GM19193 (cell line): Measurements from ENCODE around the gene SLC66A3.

Experiments
- POLR2A ChIP-seq: IDR thresholded peaks from 4 replicates; pipeline ENCODE4 v1.6.1; 2011; ENCODE audit not compliant: insufficient read depth, insufficient read length; ENCODE audit errors: extremely low read depth

SLC66A3 gene

GRCh38 chr2:11169333-11169732, 14.1 kb downstream of the SLC66A3 start:
- TF ChIP-seq POLR2A: no peak

GRCh38 chr2:11174222-11174621, 19.0 kb downstream of the SLC66A3 start:
- TF ChIP-seq POLR2A: no peak

- no peak for TF ChIP-seq POLR2A
These were observed 20.1 kb downstream of the SLC66A3 start for GRCh38 chr2:11175293-11175795.

- TF ChIP-seq POLR2A: no peak
These were observed 22.8 kb downstream of the SLC66A3 start for GRCh38 chr2:11177871-11178690.

GRCh38 chr2:11179196-11179595, 23.9 kb downstream of the SLC66A3 start:
- TF ChIP-seq POLR2A: no peak

- no peak for TF ChIP-seq POLR2A
These were observed 24.6 kb downstream of the SLC66A3 start for GRCh38 chr2:11179899-11180298.

GRCh38 chr2:11180653-11181052, 25.4 kb downstream of the SLC66A3 start:
- no peak for TF ChIP-seq POLR2A

GRCh38 chr2:11182951-11183350, 27.7 kb downstream of the SLC66A3 start:
- no peak for TF ChIP-seq POLR2A

- TF ChIP-seq POLR2A: no peak
These were observed 30.9 kb downstream of the SLC66A3 start for GRCh38 chr2:11186145-11186544.

- TF ChIP-seq POLR2A: no peak
These were observed 31.9 kb downstream of the SLC66A3 start for GRCh38 chr2:11187083-11187619.

GRCh38 chr2:11187731-11188130, 32.5 kb downstream of the SLC66A3 start:
- no peak for TF ChIP-seq POLR2A

GRCh38 chr2:11196246-11196645, 41.0 kb downstream of the SLC66A3 start:
- TF ChIP-seq POLR2A: no peak

GRCh38 chr2:11200651-11201050, 45.4 kb downstream of the SLC66A3 start:
- TF ChIP-seq POLR2A: no peak

GRCh38 chr2:11201969-11202368, 46.7 kb downstream of the SLC66A3 start:
- no peak for TF ChIP-seq POLR2A

GRCh38 chr2:11203480-11203879, 48.2 kb downstream of the SLC66A3 start:
- no peak for TF ChIP-seq POLR2A

- TF ChIP-seq POLR2A: no peak
These were observed 52.8 kb downstream of the SLC66A3 start for GRCh38 chr2:11208083-11208482.
